Activated CD8-positive, alpha-beta memory T cell treated with anti-CD3 and anti-CD28 coated beads for 24 hours (primary cell): ENCODE data around the gene SIPA1L3.
"Not testable (repeated sequence)": the region's sequence is repeated elsewhere in the genome, so short reads cannot be mapped to it uniquely, and the experiment has no call there.

Source experiments
- DNase-seq: peaks from one replicate; pipeline ENCODE4 v3.0.0-alpha.2; 2020

Gene SIPA1L3

GRCh38 chr19:37909661-37910199 is 2.7 kb downstream of the SIPA1L3 start:
- no peak for DNase-seq

- no peak for DNase-seq
Measured at GRCh38 chr19:37914908-37915307, 7.9 kb downstream of the SIPA1L3 start.

- no peak for DNase-seq
Measured at GRCh38 chr19:37920591-37921450, 13.8 kb downstream of the SIPA1L3 start.

GRCh38 chr19:37924573-37924972 is 17.6 kb downstream of the SIPA1L3 start:
- DNase-seq, result not testable (repeated sequence)

GRCh38 chr19:37925212-37925611 is 18.2 kb downstream of the SIPA1L3 start:
- no peak for DNase-seq

GRCh38 chr19:37926255-37926654 is 19.2 kb downstream of the SIPA1L3 start:
- DNase-seq, result no peak

- DNase-seq, result no peak
Measured at GRCh38 chr19:37926711-37927110, 19.7 kb downstream of the SIPA1L3 start.

GRCh38 chr19:37928527-37929286 is 21.7 kb downstream of the SIPA1L3 start:
- no peak for DNase-seq

- DNase-seq, result no peak
Measured at GRCh38 chr19:37929355-37929923, 22.4 kb downstream of the SIPA1L3 start.

- DNase-seq, result no peak
Measured at GRCh38 chr19:37930416-37930815, 23.4 kb downstream of the SIPA1L3 start.

- no peak for DNase-seq
Measured at GRCh38 chr19:37931881-37932655, 25.1 kb downstream of the SIPA1L3 start.

- DNase-seq, result no peak
Measured at GRCh38 chr19:37932985-37933936, 26.3 kb downstream of the SIPA1L3 start.

- DNase-seq, result no peak
Measured at GRCh38 chr19:37933937-37934358, 26.9 kb downstream of the SIPA1L3 start.

GRCh38 chr19:37935341-37935740 is 28.3 kb downstream of the SIPA1L3 start:
- no peak for DNase-seq

GRCh38 chr19:37936166-37936565 is 29.2 kb downstream of the SIPA1L3 start:
- DNase-seq, result no peak

GRCh38 chr19:37936886-37937285 is 29.9 kb downstream of the SIPA1L3 start:
- DNase-seq, result no peak

GRCh38 chr19:37938353-37938752 is 31.3 kb downstream of the SIPA1L3 start:
- no peak for DNase-seq

- no peak for DNase-seq
Measured at GRCh38 chr19:37941782-37942515, 34.9 kb downstream of the SIPA1L3 start.

- DNase-seq, result no peak
Measured at GRCh38 chr19:37942516-37942902, 35.5 kb downstream of the SIPA1L3 start.

GRCh38 chr19:37943480-37943879 is 36.5 kb downstream of the SIPA1L3 start:
- no peak for DNase-seq

GRCh38 chr19:37946132-37946531 is 39.1 kb downstream of the SIPA1L3 start:
- DNase-seq, result no peak
